NCI-H1092 (cell line): Measurements from ENCODE around the gene KNG1.
"Not testable (repeated sequence)": the region's sequence is repeated elsewhere in the genome, so short reads cannot be mapped to it uniquely, and the experiment has no call there.

Experiments
- DNase-seq: peaks from one replicate; lab custom pipeline; 2025; lab: John Stamatoyannopoulos, UW

Gene KNG1

DNA sequence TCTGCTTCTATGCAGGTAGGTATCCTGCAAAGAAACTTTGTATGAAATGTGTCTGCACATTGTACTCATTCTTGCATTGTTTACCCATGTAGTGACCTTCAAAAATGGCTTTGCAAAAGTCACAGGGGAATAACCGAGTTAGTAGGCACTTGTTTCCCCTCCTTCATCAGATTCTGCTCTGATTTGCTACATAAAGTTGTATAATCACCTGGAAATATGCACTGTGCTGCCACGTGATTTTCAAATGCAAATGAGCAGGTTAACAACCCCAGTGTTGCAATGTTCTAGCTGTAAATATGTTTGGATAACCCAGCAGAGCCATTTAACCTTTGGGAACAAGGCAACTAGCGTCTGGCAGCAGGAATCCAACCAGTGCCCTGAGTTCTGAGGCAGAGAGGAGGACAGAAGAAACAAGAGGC is at the start of gene KNG1:
Gene KNG1 (plus strand): TSS at position 321 of the 419 bp plus-strand sequence. CDS start 184 bp downstream, outside the sequence.
- DNase-seq: no peak

DNA sequence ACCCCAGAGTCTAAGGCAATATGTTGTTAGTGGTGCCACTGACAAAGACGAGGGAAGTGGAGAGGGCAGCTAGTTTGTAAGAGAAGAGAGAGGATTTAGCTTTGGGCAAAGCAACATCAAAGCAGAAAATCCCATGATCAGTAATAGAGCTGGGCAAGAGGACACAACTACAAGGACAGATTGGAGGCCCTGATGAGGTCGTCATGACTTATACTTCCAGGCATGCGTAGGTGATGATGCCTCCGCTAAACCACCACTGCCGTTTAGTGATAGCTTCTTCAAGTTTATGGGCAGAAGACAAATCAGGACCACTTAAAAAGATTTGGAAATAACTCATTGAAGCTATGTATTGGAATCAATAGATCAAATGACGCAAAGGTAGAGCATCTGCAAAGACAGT is 48.7 kb upstream of the KNG1 start:
- no peak for DNase-seq

DNA sequence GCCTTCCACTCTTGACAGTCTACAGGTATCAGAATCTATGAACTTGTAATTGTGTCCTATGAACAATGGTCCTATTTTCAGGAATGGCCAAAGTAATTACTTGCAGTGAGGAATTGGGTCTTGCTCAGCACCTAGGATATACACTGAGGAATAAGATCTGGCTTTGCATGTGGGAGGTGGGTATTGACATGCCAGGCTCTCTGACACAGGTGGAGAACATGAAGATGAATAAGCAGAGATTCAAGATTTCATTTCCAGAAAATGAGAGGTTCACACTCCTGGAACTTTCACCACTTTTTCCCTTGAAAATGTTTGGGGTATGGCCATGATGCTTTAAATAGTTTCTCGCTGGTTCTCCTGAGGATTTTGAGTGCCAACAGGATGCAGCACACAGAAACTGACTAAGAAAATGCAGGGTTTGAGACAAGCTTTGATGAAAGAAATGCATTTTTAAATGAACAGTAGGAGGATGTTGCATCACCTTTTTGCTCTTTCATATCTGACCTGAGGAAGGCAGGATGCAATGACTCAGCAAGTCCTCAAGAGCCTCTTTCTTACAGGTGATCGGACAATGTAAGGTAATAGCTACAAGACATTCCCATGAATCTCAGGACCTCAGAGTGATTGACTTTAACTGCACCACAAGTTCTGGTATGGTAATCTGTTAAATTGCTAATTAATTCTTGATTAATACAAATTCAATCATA is 47.6 kb upstream of the KNG1 start:
- no peak for DNase-seq

DNA sequence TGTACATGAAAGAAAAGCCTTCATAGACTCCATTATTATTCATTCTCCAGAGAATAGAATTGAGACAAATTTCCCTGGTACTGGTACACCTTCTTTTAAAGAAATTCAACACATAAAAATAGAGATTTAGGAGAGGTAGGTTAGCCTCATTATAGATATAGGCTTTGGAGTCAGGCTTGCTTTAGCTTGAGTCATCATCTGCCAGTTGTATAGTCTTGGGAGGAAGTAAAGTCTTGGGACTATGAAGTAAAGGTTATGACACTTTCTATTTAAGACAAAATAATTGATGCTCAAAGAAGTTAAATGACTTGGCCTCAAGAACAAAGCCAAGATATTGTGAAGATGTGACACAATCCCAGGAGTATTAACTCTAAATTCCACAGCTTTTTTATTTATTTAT is 47.0 kb upstream of the KNG1 start:
- no peak for DNase-seq

DNA sequence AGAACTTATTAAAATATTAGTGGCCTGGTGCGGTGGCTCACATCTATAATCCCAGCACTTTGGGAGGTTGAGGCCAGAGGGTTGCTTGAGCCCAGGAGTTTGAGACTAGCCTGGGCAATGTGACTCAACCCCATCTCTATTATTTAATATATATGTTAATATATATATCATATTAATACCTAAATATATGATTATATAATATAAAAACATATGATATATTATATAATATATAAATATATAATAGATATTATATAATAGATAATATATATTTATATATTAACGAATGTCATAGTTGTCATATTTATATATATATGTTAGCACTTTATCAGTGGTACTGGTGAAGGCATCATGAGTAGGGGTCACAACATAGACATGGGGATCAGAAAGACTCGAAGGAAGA is 46.1 kb upstream of the KNG1 start:
- no peak for DNase-seq

DNA sequence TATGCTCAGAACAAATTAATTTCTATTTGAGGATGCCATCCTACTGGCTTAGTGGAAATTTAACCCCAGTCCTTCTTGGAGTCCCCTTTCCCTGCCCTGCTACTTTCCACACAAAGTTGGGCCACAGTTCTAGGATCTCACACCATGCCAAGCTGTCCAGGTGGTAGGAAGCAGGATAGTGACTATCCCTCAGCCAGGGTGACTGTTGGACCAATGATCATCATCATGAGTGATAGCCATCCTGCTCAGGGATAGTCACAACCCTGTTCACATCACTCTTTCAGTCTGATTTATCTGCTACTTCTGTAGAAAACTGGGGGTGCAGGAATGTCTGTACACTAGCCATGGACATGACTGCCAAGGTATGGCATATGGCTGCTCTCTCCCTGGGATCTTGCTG is 38.6 kb upstream of the KNG1 start:
- no peak for DNase-seq

DNA sequence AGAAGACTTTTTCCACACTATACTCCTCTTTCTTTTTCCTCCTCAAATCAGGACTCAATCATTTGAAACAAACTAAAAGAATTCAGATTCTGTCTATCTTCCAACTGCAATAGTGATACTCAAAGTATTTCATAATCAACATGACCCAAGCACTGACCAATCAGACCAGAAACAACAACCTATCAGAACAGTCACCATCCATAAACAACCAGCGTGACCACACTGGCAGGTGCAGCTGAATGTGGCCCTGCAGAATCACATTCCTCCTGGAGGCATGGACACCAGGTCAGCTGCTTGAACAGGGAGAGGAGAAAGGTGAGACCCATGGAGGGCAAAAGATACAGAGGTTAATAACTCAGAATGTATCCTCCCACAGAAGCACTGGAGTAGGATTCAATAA is 38.0 kb upstream of the KNG1 start:
- DNase-seq: no peak

DNA sequence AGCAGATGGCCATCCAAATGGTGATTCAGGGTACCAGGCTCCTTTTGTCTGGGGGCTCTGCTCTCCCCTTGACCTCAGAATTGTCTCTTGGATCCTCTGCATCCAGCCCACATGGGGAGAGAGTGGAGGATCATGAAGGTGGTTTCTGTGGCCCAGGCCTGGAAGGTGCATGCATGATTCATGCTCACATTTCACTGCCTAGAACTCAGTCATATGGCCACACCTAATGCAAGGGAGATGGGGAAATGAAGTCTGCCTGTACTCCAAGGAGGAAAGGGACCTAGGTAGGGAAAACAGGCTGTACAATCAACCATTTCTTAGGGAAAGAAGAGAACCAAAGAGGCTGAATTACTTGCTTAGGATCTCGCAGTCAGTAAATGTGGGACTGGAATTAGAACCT is 36.3 kb upstream of the KNG1 start:
- DNase-seq: no peak

DNA sequence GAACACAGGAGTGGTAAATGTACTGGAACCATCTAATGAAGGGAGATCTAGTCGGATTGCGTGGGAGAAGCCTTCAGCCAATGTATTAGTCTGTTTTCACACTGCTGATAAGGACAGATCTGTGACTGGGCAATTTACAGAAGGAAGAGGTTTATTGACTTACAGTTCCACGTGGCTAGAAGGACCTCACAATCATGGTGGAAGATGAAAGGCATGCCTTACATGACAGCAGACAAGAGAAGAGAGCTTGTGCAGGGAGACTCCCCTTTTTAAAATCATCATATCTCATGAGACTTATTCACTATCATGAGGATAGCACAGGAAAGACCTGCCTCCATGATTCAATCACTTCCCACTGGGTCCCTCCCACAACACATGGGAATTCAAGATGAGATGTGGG is 34.3 kb upstream of the KNG1 start:
- DNase-seq: no peak

DNA sequence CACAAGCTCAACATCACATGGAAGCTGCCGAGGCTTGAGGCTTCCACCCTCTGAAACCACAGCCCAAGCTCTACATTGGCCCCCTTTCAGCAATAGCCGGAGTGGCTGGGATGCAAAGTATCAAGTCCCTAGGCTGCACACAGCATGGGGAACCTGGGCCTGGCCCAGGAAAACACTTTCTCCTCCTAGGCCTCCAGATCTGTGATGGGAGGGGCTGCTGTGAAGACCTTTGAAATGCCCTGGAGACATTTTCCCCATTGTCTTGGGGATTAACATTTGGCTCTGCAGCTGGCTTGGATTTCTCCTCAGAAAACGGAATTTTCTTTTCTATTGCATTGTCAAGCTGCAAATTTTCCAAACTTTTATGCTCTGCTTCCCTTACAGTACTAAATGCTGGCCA is 33.2 kb upstream of the KNG1 start:
- no peak for DNase-seq

DNA sequence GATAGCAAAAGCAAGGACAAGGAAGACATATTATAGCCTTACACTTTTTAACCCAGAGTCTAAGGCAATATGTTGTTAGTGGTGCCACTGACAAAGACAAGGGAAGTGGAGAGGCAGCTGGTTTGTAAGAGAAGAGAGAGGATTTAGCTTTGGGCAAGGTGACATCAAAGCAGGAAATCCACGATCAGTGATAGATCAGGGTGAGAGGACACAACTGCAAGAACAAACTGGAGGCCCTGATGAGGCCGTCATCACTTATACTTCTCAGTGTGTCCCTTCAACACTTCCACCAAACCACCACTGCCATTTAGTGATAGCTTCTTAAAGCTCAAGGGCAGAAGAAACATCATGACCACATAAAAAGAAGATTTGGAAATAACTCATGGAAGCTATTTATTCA is 30.7 kb upstream of the KNG1 start:
- DNase-seq: not testable (repeated sequence)

DNA sequence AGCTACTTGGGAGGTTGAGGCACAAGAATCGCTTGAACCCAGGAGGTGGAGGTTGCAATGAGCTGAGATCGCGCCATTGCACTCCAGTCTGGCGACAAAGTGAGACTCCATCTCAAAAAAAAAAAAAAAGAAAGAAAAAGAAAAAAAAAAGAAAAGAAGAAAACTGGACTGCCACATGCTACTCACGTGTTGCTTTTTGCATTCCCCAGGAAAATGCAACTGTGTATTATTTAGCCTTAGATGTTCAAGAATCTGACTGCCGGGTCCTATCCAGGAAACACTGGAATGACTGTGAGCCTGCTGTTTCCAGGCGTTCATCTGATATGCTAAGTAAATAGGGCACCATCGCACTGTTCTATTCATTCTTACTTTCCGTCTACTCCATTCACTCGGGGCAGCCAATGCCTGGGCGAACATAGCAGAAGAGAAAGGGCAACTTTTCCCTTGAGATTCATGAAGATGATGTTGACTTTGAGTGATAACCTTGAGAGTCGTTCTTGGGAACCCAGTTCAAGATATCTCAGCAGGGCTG is 30.0 kb upstream of the KNG1 start:
- no peak for DNase-seq

DNA sequence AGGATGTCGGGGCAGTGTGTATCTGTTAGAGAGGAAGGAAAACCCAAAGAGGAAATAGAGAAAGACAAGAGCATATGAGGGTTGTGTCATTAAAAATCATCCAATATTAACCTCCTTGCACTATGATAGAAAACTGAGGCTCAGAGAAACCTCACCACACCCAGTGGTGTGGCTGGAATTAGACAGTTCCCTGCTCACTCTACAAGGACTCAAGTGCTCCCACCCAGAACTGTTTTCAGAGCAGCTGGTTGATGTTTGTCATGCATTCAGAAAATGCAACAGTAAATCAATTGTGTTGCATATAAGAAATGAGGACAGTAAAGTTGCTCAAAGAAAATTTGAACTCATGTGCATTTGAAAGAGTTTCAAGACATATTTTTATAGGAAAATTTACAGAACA is 26.9 kb upstream of the KNG1 start:
- DNase-seq: not testable (repeated sequence)

DNA sequence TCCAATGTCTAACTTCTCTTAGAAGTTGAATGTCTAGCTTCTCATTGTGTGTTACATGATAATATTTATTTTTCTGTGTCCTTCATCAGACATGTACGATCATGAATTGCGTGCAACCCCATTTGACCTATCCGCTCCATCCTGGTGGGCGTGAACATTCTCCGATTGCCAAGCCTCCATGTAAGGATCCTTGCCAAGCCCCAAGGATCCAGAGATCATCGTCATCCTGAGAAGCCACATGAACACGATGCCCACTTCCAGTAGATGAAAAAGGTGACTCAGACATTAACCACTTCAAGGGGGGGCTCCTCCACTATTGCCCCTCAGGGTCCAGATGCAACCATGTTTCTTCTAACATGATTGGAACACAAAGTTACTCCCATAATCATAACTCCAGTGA is 25.5 kb upstream of the KNG1 start:
- no peak for DNase-seq

DNA sequence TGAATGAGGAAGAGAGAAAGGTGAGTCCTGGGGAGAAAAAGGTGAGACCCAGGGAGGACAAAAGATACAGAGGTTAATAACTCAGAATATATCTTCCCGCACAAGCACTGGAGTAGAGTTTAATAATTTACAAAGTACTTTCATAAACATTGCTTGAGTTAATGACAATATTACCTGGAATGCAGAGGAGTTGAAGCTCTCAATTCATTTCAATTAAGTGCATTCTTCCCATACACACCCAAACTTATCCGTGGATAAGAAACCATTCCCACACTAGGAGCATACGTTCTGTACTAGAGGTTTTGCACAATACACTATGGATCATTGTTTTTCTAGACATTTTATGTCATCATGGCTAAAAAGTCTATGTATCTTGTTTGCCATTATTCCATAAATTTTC is 23.3 kb upstream of the KNG1 start:
- DNase-seq: no peak

DNA sequence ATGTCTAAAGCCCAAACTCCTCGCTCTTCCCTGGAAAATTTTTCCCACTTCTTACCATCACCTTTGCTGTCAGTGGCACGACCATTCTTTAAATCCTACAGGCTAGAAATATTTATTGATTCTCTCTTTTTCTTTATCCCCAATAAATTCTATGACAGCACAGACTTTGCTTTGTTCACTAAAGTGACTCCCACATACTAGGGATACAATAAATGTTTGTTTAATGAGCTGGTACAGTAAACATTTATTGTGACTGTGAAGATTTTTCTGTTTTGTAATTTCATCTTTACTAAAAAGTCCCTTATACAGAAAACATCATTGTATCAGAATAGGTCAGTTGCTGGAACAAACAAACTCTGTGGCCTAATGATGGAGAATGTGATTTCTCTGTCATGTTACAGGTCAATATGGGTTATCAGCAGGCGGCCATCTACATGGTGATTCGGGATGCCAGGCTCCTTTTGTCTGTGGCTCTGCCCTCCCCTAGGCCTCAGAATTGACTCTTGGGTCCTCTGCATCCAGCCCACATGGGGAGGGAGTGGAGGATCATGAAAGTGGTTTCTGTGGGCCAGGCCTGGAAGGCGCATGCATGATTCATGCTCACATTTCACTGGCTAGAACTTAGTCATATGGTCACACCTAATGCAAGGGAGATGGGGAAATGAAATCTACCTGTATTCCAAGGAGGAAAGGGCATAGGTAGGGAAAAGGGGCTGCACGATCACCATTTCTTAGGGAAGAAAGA is 22.7 kb upstream of the KNG1 start:
- DNase-seq: no peak

DNA sequence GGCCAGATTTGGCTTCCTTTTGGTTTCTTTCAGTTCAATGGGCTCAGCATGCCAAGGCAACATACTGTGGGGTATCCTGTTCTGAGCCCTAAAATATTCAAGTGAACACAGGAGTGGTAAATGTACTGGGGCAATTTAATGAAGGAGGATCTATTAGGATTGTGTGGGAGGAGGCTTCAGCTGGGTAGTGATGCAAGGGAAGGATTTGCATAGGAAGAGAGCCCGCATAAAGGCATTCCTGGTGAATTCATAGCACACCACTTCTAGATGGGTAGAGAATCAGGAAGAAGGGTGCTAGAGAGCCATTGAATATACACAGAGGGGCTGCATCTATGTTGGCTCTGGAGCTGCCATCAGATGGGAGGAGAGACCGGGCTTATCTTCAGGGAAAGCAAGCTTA is 20.6 kb upstream of the KNG1 start:
- no peak for DNase-seq

DNA sequence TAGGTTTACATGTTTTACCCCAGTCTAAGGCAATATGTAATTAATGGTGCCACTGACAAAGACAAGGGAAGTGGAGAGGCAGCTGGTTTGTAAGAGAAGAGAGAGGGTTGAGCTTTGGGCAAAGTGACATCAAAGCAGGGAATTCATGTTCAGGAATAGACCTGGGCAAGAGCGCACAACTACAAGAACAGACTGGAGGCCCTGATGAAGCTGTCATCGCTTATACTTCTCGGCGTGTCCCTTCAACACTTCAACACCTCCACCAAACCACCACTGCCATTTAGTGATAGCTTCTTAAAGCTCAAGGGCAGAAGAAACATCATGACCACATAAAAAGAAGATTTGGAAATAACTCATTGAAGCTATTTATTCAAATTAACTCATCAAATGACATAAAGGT is 19.6 kb upstream of the KNG1 start:
- no peak for DNase-seq

DNA sequence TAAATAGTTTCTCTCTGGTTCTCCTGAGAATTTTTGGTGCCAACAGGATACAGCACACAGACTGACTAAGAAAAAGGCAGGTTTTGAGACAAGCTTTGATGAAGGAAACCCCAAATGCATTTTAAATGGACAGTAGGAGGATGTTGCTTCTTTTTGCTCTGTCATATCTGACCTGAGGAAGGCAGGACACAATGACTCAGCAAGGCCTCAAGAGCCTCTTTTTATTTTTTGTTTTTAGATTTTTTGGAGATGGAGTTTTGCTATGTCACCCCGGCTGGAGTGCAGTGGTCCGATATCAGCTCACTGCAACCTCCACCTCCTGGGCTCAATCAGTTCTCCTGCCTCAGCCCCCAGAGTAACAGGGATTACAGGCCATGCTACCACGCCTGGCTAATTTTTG is 16.9 kb upstream of the KNG1 start:
- DNase-seq: no peak

DNA sequence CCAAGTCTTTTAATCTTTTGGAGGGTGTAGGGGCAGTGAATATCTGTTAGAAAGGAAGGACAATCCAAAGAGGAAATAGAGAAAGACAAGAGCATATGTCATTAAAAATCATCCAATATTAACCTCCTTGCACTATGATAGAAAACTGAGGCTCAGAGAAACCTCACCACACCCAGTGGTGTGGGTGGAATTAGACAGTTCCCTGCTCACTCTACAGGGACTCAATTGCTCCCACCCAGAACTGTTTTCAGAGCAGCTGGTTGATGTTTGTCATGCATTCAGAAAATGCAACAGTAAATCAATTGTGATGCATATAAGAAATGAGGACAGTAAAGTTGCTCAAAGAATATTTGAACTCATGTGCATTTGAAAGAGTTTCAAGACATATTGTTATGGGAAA is 14.7 kb upstream of the KNG1 start:
- DNase-seq: not testable (repeated sequence)

DNA sequence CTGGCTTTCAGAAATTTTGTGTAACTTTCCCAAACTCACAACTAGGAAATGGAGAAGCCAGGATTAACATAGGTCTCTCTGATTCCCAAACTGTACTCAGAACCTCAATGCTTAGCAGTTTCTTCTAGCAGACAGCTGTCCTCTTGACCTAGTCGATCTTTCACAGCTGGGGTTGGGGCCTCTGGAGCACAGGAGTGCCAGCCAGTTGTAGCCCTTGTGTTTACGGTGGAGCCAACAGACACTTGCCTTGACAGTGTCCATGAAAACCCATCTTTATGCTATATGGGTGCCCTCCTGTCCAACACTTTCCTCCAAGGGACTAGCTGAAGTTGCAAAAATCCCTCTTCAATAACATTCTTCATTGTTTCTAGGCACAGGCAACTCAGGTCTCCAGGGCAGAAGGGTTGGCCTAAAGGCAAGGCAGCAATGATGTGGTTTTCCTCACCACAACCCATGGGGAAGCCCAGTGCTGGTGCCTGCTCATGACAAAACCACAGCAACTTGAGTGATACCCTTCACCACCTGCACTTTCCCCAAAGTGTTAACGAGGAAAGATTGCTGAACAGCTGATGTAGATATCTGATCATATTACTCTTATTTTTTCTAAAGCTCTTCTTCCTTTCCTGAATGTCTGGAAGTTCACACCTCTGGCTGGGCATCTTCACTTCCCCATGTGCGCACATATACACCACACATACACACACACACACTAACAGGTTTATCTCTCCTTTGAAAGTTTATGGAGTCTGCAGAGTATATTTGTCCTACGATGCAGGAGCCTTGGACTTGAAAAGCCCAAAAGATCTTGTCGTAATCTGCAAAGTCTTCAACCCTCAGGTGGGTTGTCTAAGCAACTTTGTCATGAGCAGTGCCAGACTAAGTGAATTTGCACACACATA is 11.0 kb upstream of the KNG1 start:
- DNase-seq: no peak

DNA sequence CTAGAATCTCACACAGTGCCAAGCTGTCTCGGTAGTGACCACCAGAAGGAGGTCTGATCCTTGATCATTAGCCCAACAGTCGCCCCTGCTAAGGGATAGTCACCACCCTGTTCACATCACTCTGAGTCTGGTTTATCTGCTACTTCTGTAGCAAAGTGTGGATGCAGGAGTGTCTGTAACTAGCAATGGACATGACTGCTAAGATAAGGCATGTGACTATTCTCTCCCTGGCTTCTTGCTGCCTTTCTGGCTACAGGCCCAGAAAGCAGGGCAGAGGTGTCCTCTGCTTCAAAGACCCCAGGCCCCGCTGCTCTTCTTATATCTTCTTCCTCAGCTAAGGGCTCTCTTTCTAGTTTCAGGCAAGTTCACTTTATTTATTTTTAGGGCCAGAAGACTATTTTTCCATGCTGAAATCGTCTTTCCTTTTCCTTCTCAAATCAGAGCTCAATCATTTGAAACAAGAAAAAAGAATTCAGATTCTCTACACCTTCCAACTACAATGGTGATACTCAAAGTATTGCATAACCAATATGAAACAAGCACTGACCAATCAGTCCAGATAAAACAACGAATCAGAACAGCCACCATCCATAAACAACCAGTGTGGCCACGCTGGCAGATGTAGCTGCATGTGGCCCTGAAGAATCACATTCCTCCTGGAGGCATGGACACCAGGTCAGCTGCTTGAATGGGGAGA is 8.0 kb upstream of the KNG1 start:
- DNase-seq: no peak
